WTC11 (cell line): Measurements from ENCODE around the gene CHAT. TPM values are rescaled to one million over a fixed set of nuclear protein-coding genes. Genes with fewer than 3 reads are reported as not detected.

ENCODE experiments used
- ATAC-seq: fragments of 200-7000 bp; cut with Tn5 transposase; 2 replicates; pipeline ENCODE4 v1.10.0; 2021; ENCODE audit warnings: mild to moderate bottlenecking, moderate library complexity
- CTCF ChIA-PET: fragments of 300-600 bp; sonication (Branson Sonifier 250); formaldehyde crosslinking; loops from one replicate; lab custom pipeline; 2021; ENCODE audit warnings: antibody characterized with exemption; lab: Charles Lee
- POLR2A ChIA-PET: fragments of 350-600 bp; sonication (Branson Sonifier 250); formaldehyde crosslinking; loops from one replicate; lab custom pipeline; 2021; ENCODE audit warnings: antibody characterized with exemption; lab: Charles Lee
- DNase-seq: peaks from one replicate; pipeline ENCODE4 v3.0.0; 2021; ENCODE audit warnings: low spot score
- H3K27ac Mint-ChIP-seq: 2 replicates; pipeline ENCODE4 v1.8.0; 2021; ENCODE audit warnings: mixed read lengths
- H3K27me3 Mint-ChIP-seq: 2 replicates; pipeline ENCODE4 v1.8.0; 2021; ENCODE audit warnings: low read depth, mild to moderate bottlenecking, moderate library complexity, mixed read lengths
- H3K36me3 Mint-ChIP-seq: 2 replicates; pipeline ENCODE4 v1.8.0; 2021; ENCODE audit warnings: mixed read lengths
- H3K4me1 Mint-ChIP-seq: 2 replicates; pipeline ENCODE4 v1.8.0; 2022; ENCODE audit warnings: mixed read lengths
- H3K4me3 Mint-ChIP-seq: 2 replicates; pipeline ENCODE4 v1.8.0; 2021; ENCODE audit warnings: mild to moderate bottlenecking, moderate library complexity, mixed read lengths
- H3K9me3 Mint-ChIP-seq: 2 replicates; pipeline ENCODE4 v1.8.0; 2021; ENCODE audit warnings: mixed read lengths
- ATF3 ChIP-seq: sonication (generic); formaldehyde crosslinking; conservative IDR thresholded peaks from 2 replicates; pipeline ENCODE4 v1.8.1; 2022; ENCODE audit warnings: mild to moderate bottlenecking, missing genetic modification reagents
- CREB1 ChIP-seq: sonication (generic); formaldehyde crosslinking; IDR thresholded peaks from 2 replicates; pipeline ENCODE4 v1.8.0; 2023; ENCODE audit warnings: mild to moderate bottlenecking, missing genetic modification reagents
- E2F4 ChIP-seq: sonication (generic); formaldehyde crosslinking; IDR thresholded peaks from 2 replicates; pipeline ENCODE4 v1.8.1; 2022; ENCODE audit warnings: low read depth, mild to moderate bottlenecking, moderate library complexity, missing genetic modification reagents, borderline replicate concordance
- ESRRA ChIP-seq: sonication (generic); formaldehyde crosslinking; IDR thresholded peaks from 2 replicates; pipeline ENCODE4 v1.8.1; 2022; ENCODE audit warnings: mild to moderate bottlenecking, missing genetic modification reagents, borderline replicate concordance
- FOXJ3 ChIP-seq: sonication (generic); formaldehyde crosslinking; IDR thresholded peaks from 2 replicates; pipeline ENCODE4 v1.9.0; 2021; ENCODE audit warnings: missing genetic modification reagents, mild to moderate bottlenecking, borderline replicate concordance
- FOXP1 ChIP-seq: sonication (generic); formaldehyde crosslinking; IDR thresholded peaks from 2 replicates; pipeline ENCODE4 v1.8.0; 2022; ENCODE audit warnings: missing genetic modification reagents, mild to moderate bottlenecking, moderate library complexity, borderline replicate concordance
- GABPB1 ChIP-seq: sonication (generic); formaldehyde crosslinking; IDR thresholded peaks from 2 replicates; pipeline ENCODE4 v1.8.1; 2023; ENCODE audit warnings: mild to moderate bottlenecking, missing genetic modification reagents
- GRHL2 ChIP-seq: fragments of 250-450 bp; sonication (Bioruptor Pico); IDR thresholded peaks from 2 replicates; pipeline ENCODE4 v1.8.0; 2022; ENCODE audit warnings: mild to moderate bottlenecking, moderate library complexity; ENCODE audit not compliant: insufficient replicate concordance, severe bottlenecking
- GTF2I ChIP-seq: fragments of 250-450 bp; sonication (Bioruptor Pico); conservative IDR thresholded peaks from 2 replicates; pipeline ENCODE4 v1.4.0; 2021; ENCODE audit warnings: mild to moderate bottlenecking
- IRF2 ChIP-seq: sonication (generic); formaldehyde crosslinking; IDR thresholded peaks from 2 replicates; pipeline ENCODE4 v1.8.0; 2022; ENCODE audit warnings: low read depth, missing genetic modification reagents, borderline replicate concordance
- KAT7 ChIP-seq: sonication (generic); formaldehyde crosslinking; IDR thresholded peaks from 2 replicates; pipeline ENCODE4 v1.8.1; 2023; ENCODE audit warnings: missing genetic modification reagents, mild to moderate bottlenecking, borderline replicate concordance
- MYBL2 ChIP-seq: sonication (generic); formaldehyde crosslinking; IDR thresholded peaks from 2 replicates; pipeline ENCODE4 v1.8.1; 2023; ENCODE audit warnings: mild to moderate bottlenecking, moderate library complexity, missing genetic modification reagents
- NFATC4 ChIP-seq: fragments of 250-450 bp; sonication (Bioruptor Pico); IDR thresholded peaks from 2 replicates; pipeline ENCODE4 v1.9.0; 2021; ENCODE audit warnings: mild to moderate bottlenecking
- NFYB ChIP-seq: sonication (generic); formaldehyde crosslinking; conservative IDR thresholded peaks from 2 replicates; pipeline ENCODE4 v1.8.0; 2022; ENCODE audit warnings: low read depth, missing genetic modification reagents
- NR1H2 ChIP-seq: sonication (generic); formaldehyde crosslinking; IDR thresholded peaks from 2 replicates; pipeline ENCODE4 v1.9.0; 2021; ENCODE audit warnings: mild to moderate bottlenecking, moderate library complexity, missing genetic modification reagents
- NR2C2 ChIP-seq: sonication (generic); formaldehyde crosslinking; IDR thresholded peaks from 2 replicates; pipeline ENCODE4 v1.8.0; 2022; ENCODE audit warnings: mild to moderate bottlenecking, missing genetic modification reagents
- NR3C1 ChIP-seq: sonication (generic); formaldehyde crosslinking; conservative IDR thresholded peaks from 2 replicates; pipeline ENCODE4 v1.8.1; 2023; ENCODE audit warnings: low read depth, mild to moderate bottlenecking, missing genetic modification reagents
- PRRX2 ChIP-seq: fragments of 250-450 bp; sonication (Bioruptor Pico); IDR thresholded peaks from 2 replicates; pipeline ENCODE4 v1.8.0; 2021; ENCODE audit warnings: mild to moderate bottlenecking
- RORB ChIP-seq: fragments of 250-450 bp; sonication (Bioruptor Pico); IDR thresholded peaks from 2 replicates; pipeline ENCODE4 v1.9.0; 2021; ENCODE audit warnings: mild to moderate bottlenecking
- TEAD1 ChIP-seq: sonication (generic); formaldehyde crosslinking; IDR thresholded peaks from 2 replicates; pipeline ENCODE4 v1.8.0; 2022; ENCODE audit warnings: mild to moderate bottlenecking, missing genetic modification reagents
- TP53 ChIP-seq: sonication (generic); formaldehyde crosslinking; IDR thresholded peaks from 2 replicates; pipeline ENCODE4 v1.8.1; 2023; ENCODE audit warnings: mild to moderate bottlenecking, missing genetic modification reagents
- ZNF121 ChIP-seq: sonication (generic); formaldehyde crosslinking; IDR thresholded peaks from 2 replicates; pipeline ENCODE4 v1.8.0; 2023; ENCODE audit warnings: missing genetic modification reagents
- ZNF219 ChIP-seq: sonication (generic); formaldehyde crosslinking; IDR thresholded peaks from 2 replicates; pipeline ENCODE4 v1.8.0; 2023; ENCODE audit warnings: missing genetic modification reagents, mild to moderate bottlenecking, borderline replicate concordance
- ZNF317 ChIP-seq: sonication (generic); formaldehyde crosslinking; IDR thresholded peaks from 2 replicates; pipeline ENCODE4 v1.8.1; 2023; ENCODE audit warnings: low read depth, mild to moderate bottlenecking, moderate library complexity, missing genetic modification reagents, borderline replicate concordance
- ZNF671 ChIP-seq: fragments of 250-450 bp; sonication (Bioruptor Pico); IDR thresholded peaks from 2 replicates; pipeline ENCODE4 v1.8.0; 2021; ENCODE audit warnings: mild to moderate bottlenecking
- total RNA-seq: library from RNA; stranded (reverse); gene quantifications from 3 replicates; pipeline ENCODE4 v1.2.3, GENCODE V29; 2021
- TF ChIP-seq, protein P1 (sequence below): sonication (generic); formaldehyde crosslinking; conservative IDR thresholded peaks from 2 replicates; pipeline ENCODE4 v1.8.1; 2023; ENCODE audit warnings: mild to moderate bottlenecking, low read depth, missing genetic modification reagents, moderate library complexity
- TF ChIP-seq, protein P2 (sequence below): fragments of 250-450 bp; sonication (Bioruptor Pico); IDR thresholded peaks from 2 replicates; pipeline ENCODE4 v1.9.0; 2021; ENCODE audit warnings: mild to moderate bottlenecking
- TF ChIP-seq, protein P3 (sequence below): sonication (generic); formaldehyde crosslinking; IDR thresholded peaks from 2 replicates; pipeline ENCODE4 v1.8.1; 2023; ENCODE audit warnings: mild to moderate bottlenecking, missing genetic modification reagents, moderate library complexity
- TF ChIP-seq, protein P4 (sequence below): sonication (generic); formaldehyde crosslinking; IDR thresholded peaks from 2 replicates; pipeline ENCODE4 v1.8.1; 2023; ENCODE audit warnings: mild to moderate bottlenecking, moderate library complexity, missing genetic modification reagents

Gene CHAT
- total RNA-seq, 1 experiment from 2014 or later: not detected

GRCh38 chr10:49632406-49633317, 18.8 kb downstream of the CHAT start:
- no peak for ATAC-seq
- DNase-seq: peak; percentile 6
- no peak for TF ChIP-seq NFYB
- no peak for TF ChIP-seq GTF2I (CRISPR knock-in tag)
- TF ChIP-seq, protein P1, sequence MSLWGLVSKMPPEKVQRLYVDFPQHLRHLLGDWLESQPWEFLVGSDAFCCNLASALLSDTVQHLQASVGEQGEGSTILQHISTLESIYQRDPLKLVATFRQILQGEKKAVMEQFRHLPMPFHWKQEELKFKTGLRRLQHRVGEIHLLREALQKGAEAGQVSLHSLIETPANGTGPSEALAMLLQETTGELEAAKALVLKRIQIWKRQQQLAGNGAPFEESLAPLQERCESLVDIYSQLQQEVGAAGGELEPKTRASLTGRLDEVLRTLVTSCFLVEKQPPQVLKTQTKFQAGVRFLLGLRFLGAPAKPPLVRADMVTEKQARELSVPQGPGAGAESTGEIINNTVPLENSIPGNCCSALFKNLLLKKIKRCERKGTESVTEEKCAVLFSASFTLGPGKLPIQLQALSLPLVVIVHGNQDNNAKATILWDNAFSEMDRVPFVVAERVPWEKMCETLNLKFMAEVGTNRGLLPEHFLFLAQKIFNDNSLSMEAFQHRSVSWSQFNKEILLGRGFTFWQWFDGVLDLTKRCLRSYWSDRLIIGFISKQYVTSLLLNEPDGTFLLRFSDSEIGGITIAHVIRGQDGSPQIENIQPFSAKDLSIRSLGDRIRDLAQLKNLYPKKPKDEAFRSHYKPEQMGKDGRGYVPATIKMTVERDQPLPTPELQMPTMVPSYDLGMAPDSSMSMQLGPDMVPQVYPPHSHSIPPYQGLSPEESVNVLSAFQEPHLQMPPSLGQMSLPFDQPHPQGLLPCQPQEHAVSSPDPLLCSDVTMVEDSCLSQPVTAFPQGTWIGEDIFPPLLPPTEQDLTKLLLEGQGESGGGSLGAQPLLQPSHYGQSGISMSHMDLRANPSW (CRISPR knock-in tag): no peak
- no peak for TF ChIP-seq ZNF317
- TF ChIP-seq RORB (CRISPR knock-in tag): no peak
- TF ChIP-seq FOXP1 (CRISPR knock-in tag): no peak
- no peak for TF ChIP-seq NR3C1
- no peak for TF ChIP-seq ZNF219 (CRISPR knock-in tag)
- no peak for TF ChIP-seq NR1H2
- TF ChIP-seq NFATC4: no peak
- TF ChIP-seq KAT7 (CRISPR knock-in tag): no peak
- TF ChIP-seq PRRX2 (CRISPR knock-in tag): no peak
- TF ChIP-seq, protein P2, sequence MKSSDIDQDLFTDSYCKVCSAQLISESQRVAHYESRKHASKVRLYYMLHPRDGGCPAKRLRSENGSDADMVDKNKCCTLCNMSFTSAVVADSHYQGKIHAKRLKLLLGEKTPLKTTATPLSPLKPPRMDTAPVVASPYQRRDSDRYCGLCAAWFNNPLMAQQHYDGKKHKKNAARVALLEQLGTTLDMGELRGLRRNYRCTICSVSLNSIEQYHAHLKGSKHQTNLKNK (CRISPR knock-in tag): no peak
- TF ChIP-seq MYBL2 (CRISPR knock-in tag): no peak
- Mint-ChIP-seq H3K9me3 (no peaks in the 10 kb centered on the region), H3K36me3 (no peaks in the 10 kb centered on the region), H3K27ac (no peak overlapping the region), H3K4me1 (no peaks in the 10 kb centered on the region), H3K4me3 (no peak overlapping the region), H3K27me3 (peaks cover 3% of the 10 kb centered on the region; the same call in 1 of the 2 replicates)
- ChIA-PET POLR2A (no interaction called here), CTCF (interaction anchor here (0.9 kb wide), 1 partner anchor 39 kb away, joined by 3 read pairs; no protein-coding TSS in a partner anchor)

DNA sequence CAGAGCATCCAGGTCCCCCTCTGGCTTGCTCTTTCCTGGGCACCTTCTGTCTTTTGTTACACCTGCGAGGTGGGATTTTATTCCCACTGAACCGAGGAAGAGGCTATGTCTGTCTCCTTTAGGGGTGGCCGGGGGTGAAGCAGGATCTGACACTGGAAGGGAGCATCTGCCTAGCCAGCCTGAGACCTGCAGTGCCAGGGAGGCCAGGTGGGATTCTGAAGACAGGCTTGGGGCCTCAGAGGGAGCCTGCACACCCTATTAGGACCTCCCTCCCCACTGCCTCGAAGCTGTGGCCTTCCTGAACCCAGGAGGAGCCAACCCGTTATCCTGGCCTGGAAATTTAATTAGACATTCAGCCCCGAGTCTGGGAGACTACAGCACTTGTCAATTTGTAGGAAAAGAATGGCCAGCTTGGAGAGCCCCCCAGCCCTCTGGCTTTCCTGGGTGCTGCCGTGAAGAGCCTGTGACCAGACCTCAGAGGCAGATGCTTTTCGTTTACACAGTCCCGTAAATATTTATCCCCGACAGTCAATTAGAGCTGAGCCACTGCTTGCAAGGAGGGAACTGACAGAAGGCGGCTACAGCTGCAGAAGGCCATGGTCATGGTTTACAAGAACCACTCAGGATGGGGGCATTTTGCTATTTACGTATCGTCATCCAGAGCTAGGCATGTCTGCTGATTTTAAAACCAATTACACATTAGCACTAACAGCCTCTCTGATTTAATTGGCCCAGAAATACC, 19.7 kb downstream of the CHAT start:
- Mint-ChIP-seq H3K36me3 (no peaks in the 10 kb centered on the region), H3K27ac (no peak overlapping the region)
- TF ChIP-seq IRF2 (CRISPR knock-in tag) (no peak), ESRRA (CRISPR knock-in tag) (no peak), NR2C2 (CRISPR knock-in tag) (no peak), GRHL2 (CRISPR knock-in tag) (no peak), ZNF121 (CRISPR knock-in tag) (no peak), GABPB1 (CRISPR knock-in tag) (no peak), CREB1 (no peak), TEAD1 (no peak), FOXJ3 (no peak), E2F4 (CRISPR knock-in tag) (no peak), ZNF671 (CRISPR knock-in tag) (no peak), TP53 (no peak), ATF3 (no peak)
- TF ChIP-seq, protein P3, sequence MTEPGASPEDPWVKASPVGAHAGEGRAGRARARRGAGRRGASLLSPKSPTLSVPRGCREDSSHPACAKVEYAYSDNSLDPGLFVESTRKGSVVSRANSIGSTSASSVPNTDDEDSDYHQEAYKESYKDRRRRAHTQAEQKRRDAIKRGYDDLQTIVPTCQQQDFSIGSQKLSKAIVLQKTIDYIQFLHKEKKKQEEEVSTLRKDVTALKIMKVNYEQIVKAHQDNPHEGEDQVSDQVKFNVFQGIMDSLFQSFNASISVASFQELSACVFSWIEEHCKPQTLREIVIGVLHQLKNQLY: no peak
- TF ChIP-seq, protein P4, sequence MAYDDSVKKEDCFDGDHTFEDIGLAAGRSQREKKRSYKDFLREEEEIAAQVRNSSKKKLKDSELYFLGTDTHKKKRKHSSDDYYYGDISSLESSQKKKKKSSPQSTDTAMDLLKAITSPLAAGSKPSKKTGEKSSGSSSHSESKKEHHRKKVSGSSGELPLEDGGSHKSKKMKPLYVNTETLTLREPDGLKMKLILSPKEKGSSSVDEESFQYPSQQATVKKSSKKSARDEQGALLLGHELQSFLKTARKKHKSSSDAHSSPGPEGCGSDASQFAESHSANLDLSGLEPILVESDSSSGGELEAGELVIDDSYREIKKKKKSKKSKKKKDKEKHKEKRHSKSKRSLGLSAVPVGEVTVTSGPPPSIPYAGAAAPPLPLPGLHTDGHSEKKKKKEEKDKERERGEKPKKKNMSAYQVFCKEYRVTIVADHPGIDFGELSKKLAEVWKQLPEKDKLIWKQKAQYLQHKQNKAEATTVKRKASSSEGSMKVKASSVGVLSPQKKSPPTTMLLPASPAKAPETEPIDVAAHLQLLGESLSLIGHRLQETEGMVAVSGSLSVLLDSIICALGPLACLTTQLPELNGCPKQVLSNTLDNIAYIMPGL: no peak

More for the DNA sequence above, 19.7 kb downstream of the CHAT start:
- Mint-ChIP-seq H3K4me1 (no peaks in the 10 kb centered on the region), H3K9me3 (no peaks in the 10 kb centered on the region), H3K27me3 (peaks cover 5% of the 10 kb centered on the region; the same call in 1 of the 2 replicates), H3K4me3 (no peak overlapping the region)
- ChIA-PET POLR2A (interaction anchor here (1.0 kb wide), 1 partner anchor 16 kb away, joined by 3 read pairs; no protein-coding TSS in a partner anchor), CTCF (interaction anchor here (0.8 kb wide), 1 partner anchor 12 kb away, joined by 3 read pairs; no protein-coding TSS in a partner anchor)
- ATAC-seq: no peak
- peak; percentile 7 for DNase-seq
